BE2C (cell line): ENCODE results near the gene SEPTIN14. TPM values are rescaled to one million over a fixed set of nuclear protein-coding genes. Genes with fewer than 3 reads are reported as not detected.
"Not testable (repeated sequence)": the region's sequence is repeated elsewhere in the genome, so short reads cannot be mapped to it uniquely, and the experiment has no call there.

Experiments
- DNase-seq: peaks from one replicate; pipeline ENCODE4 v3.0.0-alpha.2; 2020
- H3K27me3 ChIP-seq: fragments of 250-450 bp; sonication (Bioruptor Pico); 2 replicates; pipeline ENCODE4 v1.5.1; 2020; ENCODE audit warnings: mild to moderate bottlenecking
- H3K36me3 ChIP-seq: fragments of 250-450 bp; sonication (Bioruptor Pico); 2 replicates; pipeline ENCODE4 v1.5.1; 2020; ENCODE audit warnings: mild to moderate bottlenecking
- H3K4me1 ChIP-seq: fragments of 250-450 bp; sonication (Bioruptor Pico); 2 replicates; pipeline ENCODE4 v1.5.1; 2020
- H3K4me3 ChIP-seq: 2 replicates; pipeline ENCODE4 v1.5.1; 2011; ENCODE audit warnings: low read depth, low read length
- H3K9me3 ChIP-seq: fragments of 250-450 bp; sonication (Bioruptor Pico); 2 replicates; pipeline ENCODE4 v1.5.1; 2020
- polyA plus RNA-seq: library from polyadenylated mRNA; unstranded; fragments of >200 nt; gene quantifications from one replicate; pipeline ENCODE4 v1.2.1, GENCODE V29; 2012; ENCODE audit warnings: low read depth, missing spikeins; ENCODE audit not compliant: insufficient read length, insufficient read depth
- TF ChIP-seq, protein P1 (sequence below): IDR thresholded peaks from 2 replicates; pipeline ENCODE4 v1.5.1; 2012; ENCODE audit warnings: mild to moderate bottlenecking, low read depth, low read length

Gene SEPTIN14
- polyA plus RNA-seq, result 4.0 TPM

DNA sequence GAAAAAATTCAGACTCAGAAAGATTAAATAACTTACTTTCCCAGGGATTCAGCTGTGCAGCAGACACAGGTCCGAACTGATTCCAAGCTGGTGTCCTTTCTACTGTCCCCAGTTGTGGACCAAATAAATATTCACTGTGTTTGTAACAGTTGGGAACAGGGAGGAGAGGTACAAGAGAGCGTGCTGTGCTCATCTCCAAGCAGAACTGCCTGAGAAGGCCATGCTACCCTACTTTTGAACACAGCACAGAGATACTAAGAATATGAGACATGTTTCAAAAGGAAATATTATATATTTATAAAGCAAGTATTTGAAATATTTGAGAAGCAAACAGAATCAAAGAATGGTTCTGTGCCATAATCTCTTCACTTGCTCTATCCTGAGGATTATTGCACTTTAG is at the start of gene SEPTIN14:
Gene SEPTIN14 (minus strand): TSS at position 101 of the 400 bp plus-strand sequence. CDS start 756 bp downstream, outside the sequence.
- H3K27me3 ChIP-seq, H3K4me3 ChIP-seq, H3K4me1 ChIP-seq, H3K9me3 ChIP-seq, H3K36me3 ChIP-seq, DNase-seq: not testable (repeated sequence)

DNA sequence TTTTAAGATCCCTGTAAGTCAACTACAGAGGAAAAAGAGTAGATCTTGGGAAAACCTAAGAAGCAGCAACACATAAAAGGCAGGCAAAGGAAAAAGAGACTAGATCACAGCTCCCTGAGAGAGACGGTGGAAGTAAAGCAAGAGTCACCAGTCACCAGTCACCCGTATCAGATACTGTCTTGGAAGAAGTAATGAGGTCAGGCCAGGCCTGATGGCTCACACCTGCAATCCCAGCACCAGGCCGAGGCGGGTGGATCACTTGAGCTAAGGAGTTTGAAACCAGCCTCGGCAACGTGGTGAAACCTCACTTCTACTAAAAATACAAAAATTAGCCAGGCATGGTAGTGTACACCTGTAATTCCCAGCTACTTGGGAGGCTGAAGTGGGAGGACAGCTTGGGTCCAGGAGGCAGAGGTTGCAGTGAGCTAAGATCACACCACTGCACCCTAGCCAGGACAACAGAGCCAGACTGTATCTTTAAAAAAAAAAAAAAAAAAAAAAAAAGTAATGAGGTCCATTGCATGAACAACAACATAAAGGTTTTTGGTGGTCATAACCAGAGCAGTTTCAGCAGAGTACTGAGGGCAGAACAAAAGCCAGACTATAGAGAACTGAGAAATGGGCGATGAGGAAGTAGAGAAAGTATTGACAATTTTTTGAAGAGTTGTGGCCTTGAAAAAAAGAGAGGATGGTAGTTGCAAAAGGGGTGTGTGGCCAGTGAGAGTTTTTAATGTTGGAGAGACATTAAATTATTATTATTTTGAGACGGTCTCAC is 41.6 kb upstream of the SEPTIN14 start:
- H3K4me1 ChIP-seq, result no peaks in the 10 kb centered on the region
- DNase-seq, result no peak
- H3K4me3 ChIP-seq, result no peak overlapping the region
- TF ChIP-seq, protein P1, sequence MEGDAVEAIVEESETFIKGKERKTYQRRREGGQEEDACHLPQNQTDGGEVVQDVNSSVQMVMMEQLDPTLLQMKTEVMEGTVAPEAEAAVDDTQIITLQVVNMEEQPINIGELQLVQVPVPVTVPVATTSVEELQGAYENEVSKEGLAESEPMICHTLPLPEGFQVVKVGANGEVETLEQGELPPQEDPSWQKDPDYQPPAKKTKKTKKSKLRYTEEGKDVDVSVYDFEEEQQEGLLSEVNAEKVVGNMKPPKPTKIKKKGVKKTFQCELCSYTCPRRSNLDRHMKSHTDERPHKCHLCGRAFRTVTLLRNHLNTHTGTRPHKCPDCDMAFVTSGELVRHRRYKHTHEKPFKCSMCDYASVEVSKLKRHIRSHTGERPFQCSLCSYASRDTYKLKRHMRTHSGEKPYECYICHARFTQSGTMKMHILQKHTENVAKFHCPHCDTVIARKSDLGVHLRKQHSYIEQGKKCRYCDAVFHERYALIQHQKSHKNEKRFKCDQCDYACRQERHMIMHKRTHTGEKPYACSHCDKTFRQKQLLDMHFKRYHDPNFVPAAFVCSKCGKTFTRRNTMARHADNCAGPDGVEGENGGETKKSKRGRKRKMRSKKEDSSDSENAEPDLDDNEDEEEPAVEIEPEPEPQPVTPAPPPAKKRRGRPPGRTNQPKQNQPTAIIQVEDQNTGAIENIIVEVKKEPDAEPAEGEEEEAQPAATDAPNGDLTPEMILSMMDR, result no peak
- H3K9me3 ChIP-seq, result no peaks in the 10 kb centered on the region
- H3K36me3 ChIP-seq, result 0 out of 2 replicates have a peak, but pooled peaks cover 4% of the 10 kb centered on the region
- no peaks in the 10 kb centered on the region for H3K27me3 ChIP-seq

DNA sequence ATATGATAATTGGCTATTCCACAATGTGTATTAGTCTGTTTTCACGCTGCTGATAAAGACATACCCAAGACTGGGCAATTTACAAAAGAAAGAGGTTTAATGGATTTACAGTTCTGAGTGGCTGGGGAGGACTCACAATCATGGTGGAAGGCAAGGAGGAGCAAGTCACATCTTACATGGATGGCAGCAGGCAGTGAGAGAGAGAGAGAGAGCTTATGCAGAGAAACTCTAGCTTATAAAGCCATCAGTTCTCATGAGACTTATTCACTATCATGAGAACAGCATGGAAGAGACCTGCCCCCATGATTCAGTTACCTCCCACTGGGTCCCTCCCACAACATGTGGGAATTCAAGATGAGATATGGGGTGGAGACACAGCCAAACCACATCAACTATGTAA is 38.5 kb upstream of the SEPTIN14 start:
- H3K27me3 ChIP-seq, H3K4me3 ChIP-seq, H3K36me3 ChIP-seq, DNase-seq, H3K4me1 ChIP-seq, H3K9me3 ChIP-seq: not testable (repeated sequence)

DNA sequence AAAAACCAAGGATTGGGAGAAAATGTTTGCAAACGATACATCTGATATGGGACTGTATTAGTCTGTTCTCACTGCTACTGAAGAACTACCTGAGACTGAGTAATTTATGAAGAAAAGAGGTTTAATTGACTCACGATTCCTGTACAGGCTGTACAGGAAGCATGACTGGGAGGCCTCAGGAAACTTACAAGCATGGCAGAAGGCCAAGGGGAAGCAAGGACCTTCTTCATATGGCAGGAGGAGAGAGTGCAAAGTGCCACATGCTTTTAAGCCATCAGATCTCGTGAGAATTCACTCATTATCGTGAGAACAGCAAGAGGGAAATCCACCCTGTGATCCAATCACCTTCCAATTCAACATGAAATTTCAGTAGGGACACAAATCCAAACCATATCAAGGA is 35.7 kb upstream of the SEPTIN14 start:
- no peak overlapping the region for H3K4me3 ChIP-seq
- no peaks in the 10 kb centered on the region for H3K27me3 ChIP-seq
- no peak for DNase-seq
- H3K36me3 ChIP-seq, result no peaks in the 10 kb centered on the region
- no peaks in the 10 kb centered on the region for H3K4me1 ChIP-seq
- H3K9me3 ChIP-seq, result no peaks in the 10 kb centered on the region
- TF ChIP-seq, protein P1, result no peak

DNA sequence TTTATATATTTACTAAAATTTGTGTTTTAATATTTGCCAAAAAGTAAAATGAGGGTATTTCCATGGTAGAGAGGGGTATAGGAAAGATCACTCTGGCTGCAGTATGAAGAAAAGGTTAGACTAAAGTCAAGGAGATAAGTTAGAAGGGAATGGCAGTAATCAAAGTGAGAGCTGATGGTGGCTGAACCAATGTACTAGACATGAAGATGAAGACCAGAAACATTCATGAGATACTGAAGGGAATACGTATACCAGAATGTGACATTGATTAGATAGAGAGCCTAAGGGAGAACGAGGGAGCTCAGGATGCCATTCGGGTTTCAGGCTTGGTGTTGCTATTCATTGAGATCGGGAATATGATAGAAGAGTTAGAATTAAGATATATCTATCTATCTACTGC is 32.5 kb upstream of the SEPTIN14 start:
- H3K36me3 ChIP-seq, result no peaks in the 10 kb centered on the region
- DNase-seq, result no peak
- no peaks in the 10 kb centered on the region for H3K4me1 ChIP-seq
- no peaks in the 10 kb centered on the region for H3K27me3 ChIP-seq
- H3K4me3 ChIP-seq, result no peak overlapping the region
- TF ChIP-seq, protein P1, result no peak
- no peaks in the 10 kb centered on the region for H3K9me3 ChIP-seq

DNA sequence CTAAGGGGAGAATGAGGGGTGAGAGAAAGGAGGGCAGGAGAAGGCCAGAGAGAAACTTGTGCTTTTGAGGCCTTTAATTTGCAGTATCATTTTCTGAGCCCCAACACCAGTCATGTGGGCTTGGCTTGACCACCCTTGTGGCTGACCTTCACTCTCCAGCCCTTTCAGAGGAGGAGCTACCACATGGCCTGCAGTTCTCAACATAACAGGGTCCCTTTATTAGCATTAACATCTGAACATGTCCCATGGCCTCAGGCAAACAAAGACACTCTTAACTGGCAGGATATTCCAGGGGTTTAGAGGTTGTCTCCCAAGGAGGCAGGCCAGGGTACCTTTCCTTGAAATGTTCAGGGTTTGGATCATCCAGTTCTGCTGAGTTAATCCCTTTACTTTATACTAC is 31.4 kb upstream of the SEPTIN14 start:
- H3K4me3 ChIP-seq, result no peak overlapping the region
- H3K27me3 ChIP-seq, result no peaks in the 10 kb centered on the region

DNA sequence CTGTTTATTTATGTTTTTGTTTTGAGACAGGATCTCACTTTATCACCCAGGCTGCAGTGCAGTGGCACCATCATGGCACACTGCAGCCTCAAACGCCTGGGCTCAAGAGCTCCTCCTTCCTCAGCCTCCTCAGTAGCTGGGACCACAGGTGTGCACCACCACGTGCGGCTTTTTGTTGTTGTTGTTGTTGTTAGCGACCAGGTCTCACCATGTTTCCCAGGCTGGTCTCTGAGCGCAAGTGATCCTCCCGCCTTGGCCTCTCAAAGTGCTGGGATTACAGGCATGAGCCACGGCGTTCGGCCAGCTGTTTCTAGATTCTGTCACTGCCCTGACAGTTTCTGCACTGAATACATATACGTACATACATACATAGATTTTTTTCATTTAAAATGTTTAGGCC is 25.8 kb upstream of the SEPTIN14 start:
- not testable (repeated sequence) for H3K4me1 ChIP-seq, DNase-seq, H3K36me3 ChIP-seq, H3K27me3 ChIP-seq, H3K9me3 ChIP-seq
- peak overlapping the region; percentile 64 for H3K4me3 ChIP-seq

More for the DNA sequence above, 31.4 kb upstream of the SEPTIN14 start:
- no peak for DNase-seq
- no peaks in the 10 kb centered on the region; the same call in 1 of the 2 replicates for H3K36me3 ChIP-seq
- no peaks in the 10 kb centered on the region for H3K9me3 ChIP-seq
- TF ChIP-seq, protein P1, result no peak
- H3K4me1 ChIP-seq, result no peaks in the 10 kb centered on the region
